ENCODE data around the gene PALM.

GRCh38 chr19:789701-790060 is 80.9 kb downstream of the PALM start:
- TF ChIP-seq EZH2 (IDR thresholded peaks at IDR 0.05; ENCODE audit: borderline replicate concordance, insufficient read depth, low read length, poor library complexity, severe bottlenecking), result no peak
- TF ChIP-seq, protein P1, sequence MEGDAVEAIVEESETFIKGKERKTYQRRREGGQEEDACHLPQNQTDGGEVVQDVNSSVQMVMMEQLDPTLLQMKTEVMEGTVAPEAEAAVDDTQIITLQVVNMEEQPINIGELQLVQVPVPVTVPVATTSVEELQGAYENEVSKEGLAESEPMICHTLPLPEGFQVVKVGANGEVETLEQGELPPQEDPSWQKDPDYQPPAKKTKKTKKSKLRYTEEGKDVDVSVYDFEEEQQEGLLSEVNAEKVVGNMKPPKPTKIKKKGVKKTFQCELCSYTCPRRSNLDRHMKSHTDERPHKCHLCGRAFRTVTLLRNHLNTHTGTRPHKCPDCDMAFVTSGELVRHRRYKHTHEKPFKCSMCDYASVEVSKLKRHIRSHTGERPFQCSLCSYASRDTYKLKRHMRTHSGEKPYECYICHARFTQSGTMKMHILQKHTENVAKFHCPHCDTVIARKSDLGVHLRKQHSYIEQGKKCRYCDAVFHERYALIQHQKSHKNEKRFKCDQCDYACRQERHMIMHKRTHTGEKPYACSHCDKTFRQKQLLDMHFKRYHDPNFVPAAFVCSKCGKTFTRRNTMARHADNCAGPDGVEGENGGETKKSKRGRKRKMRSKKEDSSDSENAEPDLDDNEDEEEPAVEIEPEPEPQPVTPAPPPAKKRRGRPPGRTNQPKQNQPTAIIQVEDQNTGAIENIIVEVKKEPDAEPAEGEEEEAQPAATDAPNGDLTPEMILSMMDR (IDR thresholded peaks at IDR 0.05; ENCODE audit: poor library complexity, severe bottlenecking), result no peak
- TF ChIP-seq REST (IDR thresholded peaks at IDR 0.05; ENCODE audit: borderline replicate concordance), result no peak
- no peak for TF ChIP-seq POLR2AphosphoS5 (IDR thresholded peaks at IDR 0.05)
- TF ChIP-seq EP300 (conservative IDR thresholded peaks at IDR 0.05; ENCODE audit: poor library complexity, severe bottlenecking), result no peak
- no peak for TF ChIP-seq RAD21 (conservative IDR thresholded peaks at IDR 0.05)
